IPS-20b (cell line): ENCODE measurements around the gene TADA2A.
A peak's percentile ranks its signal among the peaks of the same experiment; 100 is the strongest.
"Not testable (repeated sequence)": the region's sequence is repeated elsewhere in the genome, so short reads cannot be mapped to it uniquely, and the experiment has no call there.

Source experiments
- H3K27ac ChIP-seq: one replicate; pipeline ENCODE4 v1.5.1; 2013; ENCODE audit warnings: low read length
- H3K27me3 ChIP-seq: 2 replicates; pipeline ENCODE4 v1.6.1; 2013; ENCODE audit warnings: mild to moderate bottlenecking, low read length, inconsistent platforms; ENCODE audit not compliant: insufficient read depth
- H3K36me3 ChIP-seq: 2 replicates; pipeline ENCODE4 v1.6.1; 2013; ENCODE audit warnings: low read depth, mild to moderate bottlenecking, inconsistent platforms, low read length, moderate library complexity; ENCODE audit not compliant: insufficient read depth
- H3K4me1 ChIP-seq: 2 replicates; pipeline ENCODE4 v1.6.1; 2013; ENCODE audit warnings: mild to moderate bottlenecking, control low read depth, inconsistent platforms, low read length, moderate library complexity; ENCODE audit not compliant: insufficient read depth
- H3K4me3 ChIP-seq: 2 replicates; pipeline ENCODE4 v1.5.1; 2013; ENCODE audit warnings: mild to moderate bottlenecking, low read length, inconsistent platforms
- H3K9ac ChIP-seq: 2 replicates; pipeline ENCODE4 v1.6.1; 2013; ENCODE audit warnings: low read depth, mild to moderate bottlenecking, inconsistent platforms, low read length, moderate library complexity
- H3K9me3 ChIP-seq: 2 replicates; pipeline ENCODE4 v1.6.1; 2013; ENCODE audit warnings: mild to moderate bottlenecking, low read depth, low read length, inconsistent platforms; ENCODE audit not compliant: insufficient read depth

TADA2A gene

DNA sequence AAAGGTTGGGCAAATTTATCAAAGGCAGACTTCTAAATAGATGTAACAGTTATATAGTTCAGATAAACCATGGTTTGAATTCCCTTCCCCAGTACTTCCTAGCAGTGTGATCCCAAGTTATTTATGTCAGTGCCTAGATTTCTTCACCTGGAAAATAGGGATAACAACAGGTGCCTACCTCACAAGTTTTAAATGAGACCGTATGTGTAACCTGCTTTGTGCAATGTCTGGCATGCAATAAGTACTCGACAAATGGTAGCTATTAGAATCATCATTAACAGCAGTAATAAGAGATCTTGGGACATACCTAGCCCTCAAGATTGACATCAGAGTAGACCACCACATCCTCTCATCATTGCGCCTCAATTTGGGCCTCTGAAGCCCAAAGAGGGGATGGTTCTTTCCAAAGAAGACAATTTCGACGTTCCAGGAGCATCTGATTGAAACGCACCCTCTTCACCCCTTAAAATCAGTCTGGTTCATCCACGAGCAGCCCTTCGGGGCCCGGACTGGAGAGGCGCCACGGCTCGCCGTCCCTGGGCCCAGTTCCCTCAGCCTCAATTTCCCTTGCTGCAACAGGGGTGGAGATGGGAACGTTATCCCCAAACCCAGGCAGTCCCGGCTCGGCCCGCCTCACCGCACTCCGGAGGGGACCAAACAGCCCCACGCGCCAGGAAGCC, 591 bp upstream of the TADA2A start:
- Histone ChIP-seq H3K27me3 (no peaks in the 10 kb centered on the region), H3K9ac (peak overlapping the region; percentile 90), H3K9me3 (no peaks in the 10 kb centered on the region), H3K4me1 (no peaks in the 10 kb centered on the region), H3K36me3 (peaks cover 5% of the 10 kb centered on the region), H3K4me3 (peak overlapping the region; percentile 76), H3K27ac (peak overlapping the region; percentile 83)

DNA sequence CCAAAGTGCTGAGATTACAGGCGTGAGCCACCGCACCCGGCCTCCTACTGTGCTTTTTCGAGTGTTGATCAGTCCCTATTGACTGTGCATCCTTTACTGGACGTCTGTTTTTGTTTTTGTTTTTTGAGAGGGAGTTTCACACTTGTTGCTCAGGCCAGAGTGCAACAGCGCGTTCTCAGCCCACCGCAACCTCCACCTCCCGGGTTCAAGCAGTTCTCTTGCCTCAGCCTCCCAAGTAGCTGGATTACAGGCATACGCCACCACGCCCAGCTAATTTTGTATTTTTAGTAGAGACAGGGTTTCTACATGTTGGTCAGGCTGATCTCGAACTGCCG, 1.4 kb downstream of the TADA2A start:
- not testable (repeated sequence) for H3K4me1 ChIP-seq, H3K9ac ChIP-seq, H3K9me3 ChIP-seq, H3K27ac ChIP-seq, H3K4me3 ChIP-seq, H3K27me3 ChIP-seq
- peaks cover 25% of the 10 kb centered on the region for H3K36me3 ChIP-seq

DNA sequence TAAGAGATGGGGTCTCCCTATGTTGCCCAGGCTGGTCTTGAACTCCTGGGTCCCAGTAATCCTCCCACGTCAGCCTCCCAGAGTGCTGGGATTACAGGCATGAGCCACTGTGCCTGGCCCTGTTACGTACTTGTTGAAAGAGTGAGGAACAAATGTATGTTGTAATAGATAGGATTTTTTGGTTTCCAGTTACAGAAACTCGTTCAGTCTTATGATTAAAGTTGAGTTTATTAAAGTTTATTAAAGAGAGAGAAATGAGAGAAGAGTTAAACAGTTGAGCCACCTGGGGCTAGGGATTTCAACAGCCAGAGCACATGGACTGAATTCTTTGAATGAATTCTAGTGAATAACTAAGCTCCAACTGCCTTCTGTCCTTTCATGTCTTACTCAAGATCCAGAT, 3.7 kb downstream of the TADA2A start:
- Histone ChIP-seq H3K36me3 (peaks cover 43% of the 10 kb centered on the region), H3K9me3 (no peaks in the 10 kb centered on the region), H3K27ac (no peak overlapping the region), H3K4me3 (no peak overlapping the region), H3K9ac (no peak overlapping the region), H3K4me1 (no peaks in the 10 kb centered on the region), H3K27me3 (no peaks in the 10 kb centered on the region)

DNA sequence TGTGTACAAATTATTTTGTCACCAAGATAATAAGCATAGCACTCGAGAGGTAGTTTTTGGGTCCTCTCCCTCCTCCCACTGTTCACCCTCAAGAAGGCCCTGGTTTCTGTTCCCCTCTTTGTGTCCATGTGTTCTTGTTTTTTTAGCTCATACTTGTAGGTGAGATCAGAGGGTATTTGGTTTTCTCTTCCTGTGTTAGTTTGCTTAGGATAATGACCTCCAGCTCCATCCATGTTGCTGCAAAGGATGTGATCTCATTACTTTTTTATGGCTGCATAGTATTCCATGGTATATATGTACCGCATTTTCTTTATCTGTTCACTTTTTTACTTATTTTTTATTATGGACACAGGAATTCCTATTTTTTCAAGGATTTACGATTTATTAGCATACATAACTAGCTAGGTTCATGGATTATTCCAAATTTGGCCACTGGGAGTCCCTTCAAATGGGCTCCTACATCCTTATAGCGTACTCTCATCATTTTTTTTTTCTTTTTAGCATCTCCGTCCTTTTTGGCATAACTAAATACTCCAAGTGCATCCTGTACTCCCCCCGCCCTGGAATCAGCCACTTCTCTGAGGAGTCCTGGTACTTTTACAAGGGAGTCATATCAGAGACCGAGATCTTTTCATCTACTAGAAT, 7.3 kb downstream of the TADA2A start:
- no peaks in the 10 kb centered on the region for H3K4me1 ChIP-seq
- no peak overlapping the region for H3K9ac ChIP-seq
- H3K27ac ChIP-seq = no peak overlapping the region
- peaks cover 51% of the 10 kb centered on the region for H3K36me3 ChIP-seq
- no peaks in the 10 kb centered on the region for H3K27me3 ChIP-seq
- H3K4me3 ChIP-seq = no peak overlapping the region
- H3K9me3 ChIP-seq = no peaks in the 10 kb centered on the region

DNA sequence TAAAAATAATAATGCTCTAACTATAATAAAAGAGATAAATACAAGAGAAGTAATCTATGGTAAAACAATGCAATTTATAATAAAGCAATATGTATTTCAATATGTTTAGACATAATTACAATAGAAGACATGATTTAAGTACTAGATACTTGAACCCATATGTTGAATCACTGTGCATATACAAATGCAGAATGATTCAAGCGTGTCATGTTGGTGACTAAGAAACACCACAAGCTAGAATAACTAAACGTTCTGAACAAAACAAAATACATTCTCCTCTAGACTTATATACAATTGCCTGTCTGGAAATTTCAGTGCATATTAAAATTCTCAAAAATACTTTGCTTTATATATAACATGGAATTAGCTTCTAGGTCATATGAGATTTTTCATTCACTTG, 11.2 kb downstream of the TADA2A start:
- Histone ChIP-seq H3K27ac (no peak overlapping the region), H3K4me1 (no peaks in the 10 kb centered on the region), H3K9ac (no peak overlapping the region), H3K4me3 (no peak overlapping the region), H3K36me3 (peaks cover 32% of the 10 kb centered on the region), H3K9me3 (no peaks in the 10 kb centered on the region), H3K27me3 (no peaks in the 10 kb centered on the region)

GRCh38 chr17:37422971-37423625, 16.4 kb downstream of the TADA2A start:
- no peaks in the 10 kb centered on the region for H3K27me3 ChIP-seq
- no peak overlapping the region for H3K27ac ChIP-seq
- no peak overlapping the region for H3K9ac ChIP-seq
- H3K36me3 ChIP-seq = peaks cover 54% of the 10 kb centered on the region
- no peak overlapping the region for H3K4me3 ChIP-seq
- H3K9me3 ChIP-seq = no peaks in the 10 kb centered on the region
- H3K4me1 ChIP-seq = no peaks in the 10 kb centered on the region

- H3K27ac ChIP-seq = no peak overlapping the region
- H3K4me1 ChIP-seq = no peaks in the 10 kb centered on the region
- H3K9me3 ChIP-seq = no peaks in the 10 kb centered on the region
- H3K4me3 ChIP-seq = no peak overlapping the region
- no peak overlapping the region for H3K9ac ChIP-seq
- H3K36me3 ChIP-seq = peaks cover 66% of the 10 kb centered on the region
- H3K27me3 ChIP-seq = no peaks in the 10 kb centered on the region
Measured at GRCh38 chr17:37425268-37425667, 18.6 kb downstream of the TADA2A start.

DNA sequence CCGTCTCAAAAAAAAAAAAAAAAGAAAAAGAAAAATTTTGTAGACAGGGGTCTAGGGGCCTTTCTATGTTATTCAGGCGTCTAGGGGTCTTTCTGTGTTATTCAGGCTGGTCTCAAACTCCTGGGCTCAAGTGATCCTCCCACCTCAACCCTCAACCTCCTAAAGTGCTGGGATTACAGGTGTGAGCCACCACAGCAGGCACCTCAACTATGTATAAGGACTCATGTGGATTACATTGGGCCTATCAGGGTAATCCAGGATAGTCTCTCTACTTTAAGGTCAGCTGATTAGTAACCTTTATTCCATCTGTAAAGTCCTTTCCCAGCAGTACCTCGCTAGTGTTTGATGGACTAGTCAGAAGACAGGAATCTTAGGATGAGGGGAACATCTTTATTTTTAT, 22.4 kb downstream of the TADA2A start:
- Histone ChIP-seq H3K36me3 (peaks cover 62% of the 10 kb centered on the region), H3K9ac (no peak overlapping the region), H3K4me1 (no peaks in the 10 kb centered on the region), H3K4me3 (no peak overlapping the region), H3K27ac (no peak overlapping the region), H3K27me3 (no peaks in the 10 kb centered on the region), H3K9me3 (no peaks in the 10 kb centered on the region)

DNA sequence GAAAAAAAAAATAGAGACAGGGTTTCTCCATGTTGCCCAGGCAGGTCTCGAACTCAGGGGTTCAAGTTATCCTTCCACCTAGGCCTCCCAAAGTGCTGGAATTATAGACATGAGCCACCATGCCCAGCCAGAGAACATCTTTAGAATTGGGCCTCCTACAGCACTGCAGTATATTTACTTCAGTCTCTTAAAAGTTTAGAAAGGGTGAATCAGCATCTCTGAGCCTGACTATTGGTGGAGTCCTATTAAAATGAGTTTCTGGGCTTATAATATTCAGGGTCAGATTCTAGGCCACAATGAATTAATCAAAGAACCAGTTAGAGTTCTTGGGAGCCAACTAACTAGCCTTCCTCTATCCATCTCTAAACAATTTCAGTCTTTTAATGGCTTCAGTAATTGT, 22.8 kb downstream of the TADA2A start:
- H3K27me3 ChIP-seq = no peaks in the 10 kb centered on the region
- H3K36me3 ChIP-seq = peaks cover 59% of the 10 kb centered on the region
- no peaks in the 10 kb centered on the region for H3K4me1 ChIP-seq
- H3K4me3 ChIP-seq = no peak overlapping the region
- no peaks in the 10 kb centered on the region for H3K9me3 ChIP-seq
- H3K27ac ChIP-seq = no peak overlapping the region
- H3K9ac ChIP-seq = no peak overlapping the region

GRCh38 chr17:37430051-37430627, 23.5 kb downstream of the TADA2A start:
- Histone ChIP-seq H3K36me3 (peaks cover 53% of the 10 kb centered on the region), H3K27me3 (no peaks in the 10 kb centered on the region), H3K9me3 (no peaks in the 10 kb centered on the region), H3K4me1 (no peaks in the 10 kb centered on the region), H3K27ac (no peak overlapping the region), H3K4me3 (no peak overlapping the region), H3K9ac (no peak overlapping the region)

DNA sequence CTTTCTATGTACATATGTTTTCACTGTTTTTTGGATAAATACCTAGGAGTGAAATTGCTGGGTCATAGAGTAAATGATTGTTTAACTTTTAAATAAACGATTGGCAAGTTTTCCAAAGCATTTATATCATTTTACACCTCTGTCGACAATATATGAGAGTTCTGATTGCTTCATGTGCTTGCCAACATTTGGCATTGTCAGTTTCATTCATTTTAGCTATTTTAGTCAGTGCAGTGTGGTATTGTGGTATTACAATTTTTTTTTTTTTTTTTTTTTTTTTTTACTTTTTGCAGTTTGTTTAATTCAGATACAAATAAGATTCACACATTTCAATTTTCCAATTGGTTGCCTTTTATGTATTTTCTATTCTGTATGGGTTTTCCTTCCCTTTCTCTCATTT, 26.0 kb downstream of the TADA2A start:
- Histone ChIP-seq H3K4me3 (no peak overlapping the region), H3K9ac (no peak overlapping the region), H3K36me3 (peaks cover 30% of the 10 kb centered on the region)

DNA sequence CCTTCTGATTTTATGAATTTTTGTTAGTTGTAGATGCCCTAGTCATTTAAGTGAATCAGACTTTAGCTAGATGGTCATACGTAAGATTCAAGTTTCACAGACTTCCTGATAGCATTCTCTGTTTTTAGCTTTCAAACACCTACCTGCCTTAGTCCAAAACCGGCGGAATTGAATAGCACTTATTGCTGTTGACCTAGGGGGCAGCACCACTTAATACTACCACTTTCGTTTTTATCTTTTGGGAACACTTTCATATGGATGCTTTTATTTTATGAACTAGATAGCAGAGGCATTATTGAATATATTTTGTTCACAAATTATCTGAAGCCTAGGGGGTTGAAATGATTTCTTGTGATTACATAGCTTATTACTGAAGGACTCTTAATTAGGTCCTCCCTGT, 31.5 kb downstream of the TADA2A start:
- Histone ChIP-seq H3K9ac (no peak overlapping the region), H3K27ac (no peak overlapping the region), H3K27me3 (no peaks in the 10 kb centered on the region), H3K4me1 (no peaks in the 10 kb centered on the region), H3K9me3 (no peaks in the 10 kb centered on the region), H3K36me3 (peaks cover 51% of the 10 kb centered on the region), H3K4me3 (no peak overlapping the region)

More for the DNA sequence above, 26.0 kb downstream of the TADA2A start:
- H3K9me3 ChIP-seq = no peaks in the 10 kb centered on the region
- H3K27ac ChIP-seq = no peak overlapping the region
- H3K4me1 ChIP-seq = no peaks in the 10 kb centered on the region
- no peaks in the 10 kb centered on the region for H3K27me3 ChIP-seq
